GM21515 (cell line): Measurements from ENCODE around the gene VAV3.

Experiments
- ATAC-seq: cut with Tn5 transposase; IDR thresholded peaks from one replicate; pipeline ENCODE4 v1.9.1; 2021; ENCODE audit not compliant: unreplicated experiment

VAV3 gene

GRCh38 chr1:107689159-107689558 is 275.8 kb downstream of the VAV3 start:
- no peak for ATAC-seq

GRCh38 chr1:107687849-107688753 is 276.9 kb downstream of the VAV3 start:
- no peak for ATAC-seq

- no peak for ATAC-seq
Observed at GRCh38 chr1:107683683-107684082, 281.3 kb downstream of the VAV3 start.

GRCh38 chr1:107683191-107683657 is 281.8 kb downstream of the VAV3 start:
- ATAC-seq = no peak

GRCh38 chr1:107682467-107682866 is 282.5 kb downstream of the VAV3 start:
- ATAC-seq = no peak

- ATAC-seq = no peak
Observed at GRCh38 chr1:107681001-107681479, 283.9 kb downstream of the VAV3 start.

GRCh38 chr1:107680579-107680985 is 284.4 kb downstream of the VAV3 start:
- no peak for ATAC-seq

GRCh38 chr1:107679411-107679953 is 285.5 kb downstream of the VAV3 start:
- ATAC-seq = no peak

GRCh38 chr1:107678993-107679392 is 286.0 kb downstream of the VAV3 start:
- no peak for ATAC-seq

GRCh38 chr1:107677697-107678096 is 287.3 kb downstream of the VAV3 start:
- no peak for ATAC-seq

- ATAC-seq = no peak
Observed at GRCh38 chr1:107674486-107674885, 290.5 kb downstream of the VAV3 start.

- no peak for ATAC-seq
Observed at GRCh38 chr1:107673006-107673405, 292.0 kb downstream of the VAV3 start.

- no peak for ATAC-seq
Observed at GRCh38 chr1:107670397-107671040, 294.5 kb downstream of the VAV3 start.

- ATAC-seq = no peak
Observed at GRCh38 chr1:107669996-107670395, 295.0 kb downstream of the VAV3 start.

- ATAC-seq = no peak
Observed at GRCh38 chr1:107668762-107669161, 296.2 kb downstream of the VAV3 start.

- no peak for ATAC-seq
Observed at GRCh38 chr1:107666493-107666892, 298.5 kb downstream of the VAV3 start.

- no peak for ATAC-seq
Observed at GRCh38 chr1:107664982-107665925, 299.7 kb downstream of the VAV3 start.

GRCh38 chr1:107662971-107663370 is 302.0 kb downstream of the VAV3 start:
- ATAC-seq = no peak

- ATAC-seq = no peak
Observed at GRCh38 chr1:107661158-107661557, 303.8 kb downstream of the VAV3 start.

- no peak for ATAC-seq
Observed at GRCh38 chr1:107659961-107660360, 305.0 kb downstream of the VAV3 start.

GRCh38 chr1:107657356-107657755 is 307.6 kb downstream of the VAV3 start:
- no peak for ATAC-seq
